GM23338 (cell line): ENCODE data around the gene HES3. TPM values are rescaled to one million over a fixed set of nuclear protein-coding genes. Genes with fewer than 3 reads are reported as not detected.

Source experiments
- ATAC-seq: fragments of 200-7000 bp; cut with Tn5 transposase; 3 replicates; pipeline ENCODE4 v1.9.1; 2020
- DNase-seq: peaks from one replicate; pipeline ENCODE4 v3.0.0-alpha.2; 2015; ENCODE audit warnings: low spot score
- H2AFZ ChIP-seq: fragments of 200-600 bp; sonication (generic); 2 replicates; pipeline ENCODE4 v1.8.0; 2016; ENCODE audit warnings: antibody characterized with exemption, mild to moderate bottlenecking, moderate library complexity
- H3F3A ChIP-seq: fragments of 200-600 bp; sonication (generic); replicated peaks from 2 replicates; pipeline ENCODE4 v1.8.0; 2017; ENCODE audit warnings: antibody characterized with exemption, mixed run types, low read depth
- H3K27ac ChIP-seq: fragments of 200-600 bp; sonication (generic); 2 replicates; pipeline ENCODE4 v1.6.1; 2016; ENCODE audit warnings: low read depth
- H3K27me3 ChIP-seq: fragments of 200-600 bp; sonication (generic); 2 replicates; pipeline ENCODE4 v1.8.0; 2016; ENCODE audit warnings: mild to moderate bottlenecking, mixed run types, moderate library complexity; ENCODE audit not compliant: insufficient read depth
- H3K36me3 ChIP-seq: fragments of 200-600 bp; sonication (generic); 2 replicates; pipeline ENCODE4 v1.8.0; 2016; ENCODE audit warnings: mild to moderate bottlenecking; ENCODE audit not compliant: insufficient read depth
- H3K4me1 ChIP-seq: fragments of 200-600 bp; sonication (generic); 2 replicates; pipeline ENCODE4 v1.8.0; 2016; ENCODE audit warnings: mild to moderate bottlenecking, moderate library complexity; ENCODE audit not compliant: insufficient read depth
- H3K4me2 ChIP-seq: fragments of 200-600 bp; sonication (generic); 2 replicates; pipeline ENCODE4 v1.7.1; 2017; ENCODE audit warnings: mixed run types
- H3K4me3 ChIP-seq: fragments of 200-600 bp; sonication (generic); 2 replicates; pipeline ENCODE4 v1.6.1; 2016; ENCODE audit warnings: mixed run types
- H3K79me2 ChIP-seq: fragments of 200-600 bp; sonication (generic); replicated peaks from 2 replicates; pipeline ENCODE4 v1.8.0; 2017; ENCODE audit warnings: mild to moderate bottlenecking; ENCODE audit not compliant: insufficient read depth
- H3K9me2 ChIP-seq: fragments of 200-600 bp; sonication (generic); 2 replicates; pipeline ENCODE4 v1.8.0; 2017; ENCODE audit not compliant: insufficient read depth
- H4K20me1 ChIP-seq: fragments of 200-600 bp; sonication (generic); replicated peaks from 2 replicates; pipeline ENCODE4 v1.8.0; 2017; ENCODE audit warnings: mild to moderate bottlenecking; ENCODE audit not compliant: insufficient read depth
- H3K27ac Mint-ChIP-seq: 2 replicates; pipeline ENCODE4 v1.8.0; 2020; ENCODE audit warnings: inconsistent platforms, mild to moderate bottlenecking, moderate library complexity, mixed read lengths
- H3K27me3 Mint-ChIP-seq: 3 replicates; pipeline ENCODE4 v1.8.0; 2022; ENCODE audit warnings: low read depth, mild to moderate bottlenecking, moderate library complexity, mixed read lengths, inconsistent platforms; ENCODE audit not compliant: insufficient read depth, poor library complexity
- H3K36me3 Mint-ChIP-seq: 3 replicates; pipeline ENCODE4 v1.8.0; 2021; ENCODE audit warnings: low read depth, mild to moderate bottlenecking, inconsistent platforms, moderate library complexity, mixed read lengths
- H3K4me1 Mint-ChIP-seq: 3 replicates; pipeline ENCODE4 v1.8.0; 2020; ENCODE audit warnings: mild to moderate bottlenecking, inconsistent platforms, mixed read lengths
- H3K4me3 Mint-ChIP-seq: 3 replicates; pipeline ENCODE4 v1.8.0; 2021; ENCODE audit warnings: moderate library complexity, mild to moderate bottlenecking, inconsistent platforms, mixed read lengths
- H3K9me3 Mint-ChIP-seq: 3 replicates; pipeline ENCODE4 v1.8.0; 2020; ENCODE audit warnings: moderate library complexity, mild to moderate bottlenecking, inconsistent platforms, mixed read lengths
- CREB1 ChIP-seq: fragments of 250-450 bp; sonication (Bioruptor Pico); IDR thresholded peaks from 2 replicates; pipeline ENCODE4 v1.5.0; 2020; ENCODE audit warnings: low read depth, mild to moderate bottlenecking, moderate library complexity
- EZH2 ChIP-seq: fragments of 200-600 bp; sonication (generic); IDR thresholded peaks from one replicate; pipeline ENCODE4 v1.8.0; 2017; ENCODE audit warnings: antibody characterized with exemption, mild to moderate bottlenecking, low read depth; ENCODE audit not compliant: unreplicated experiment
- JUNB ChIP-seq: IDR thresholded peaks from one replicate; pipeline ENCODE4 v1.6.1; 2016; ENCODE audit warnings: antibody characterized with exemption; ENCODE audit not compliant: unreplicated experiment
- NANOG ChIP-seq: IDR thresholded peaks from 2 replicates; pipeline ENCODE4 v1.6.1; 2016; ENCODE audit warnings: antibody characterized with exemption, borderline replicate concordance
- POLR2AphosphoS5 ChIP-seq: IDR thresholded peaks from 2 replicates; pipeline ENCODE4 v1.6.1; 2016; ENCODE audit warnings: antibody characterized with exemption, low read depth
- STAT1 ChIP-seq: IDR thresholded peaks from one replicate; pipeline ENCODE4 v1.6.1; 2016; ENCODE audit warnings: antibody characterized with exemption; ENCODE audit not compliant: unreplicated experiment
- long read RNA-seq: library from polyadenylated mRNA; unstranded; transcript quantifications from one replicate; pipeline ENCODE4 v2.0.0, GENCODE V29; 2020; ENCODE audit not compliant: unreplicated experiment
- polyA plus RNA-seq: library from polyadenylated mRNA; unstranded; fragments of >200 nt; fragmentation: Nextera tagmentation; extraction: Ambion mirVana; gene quantifications from 2 replicates; pipeline ENCODE4 v1.2.1, GENCODE V29; 2016
- total RNA-seq: library from RNA; depleted of rRNA; stranded (reverse); fragments of >200 nt; shearing (Covaris generic); gene quantifications from 2 replicates; pipeline ENCODE4 v1.2.3, GENCODE V29; 2014; rRNA removed
- TF ChIP-seq, protein P1 (sequence below): IDR thresholded peaks from one replicate; pipeline ENCODE4 v1.6.1; 2018; ENCODE audit warnings: antibody characterized with exemption; ENCODE audit not compliant: unreplicated experiment
- TF ChIP-seq, protein P2 (sequence below): fragments of 250-450 bp; sonication (Bioruptor Pico); IDR thresholded peaks from 2 replicates; pipeline ENCODE4 v1.5.0; 2020; ENCODE audit warnings: mild to moderate bottlenecking, moderate library complexity

The HES3 gene, protein sequence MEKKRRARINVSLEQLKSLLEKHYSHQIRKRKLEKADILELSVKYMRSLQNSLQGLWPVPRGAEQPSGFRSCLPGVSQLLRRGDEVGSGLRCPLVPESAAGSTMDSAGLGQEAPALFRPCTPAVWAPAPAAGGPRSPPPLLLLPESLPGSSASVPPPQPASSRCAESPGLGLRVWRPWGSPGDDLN
- total RNA-seq (49.7 and 50.4 TPM in 2 replicates), polyA plus RNA-seq (7.1 and 7.7 TPM in 2 replicates)
- long read RNA-seq, partial matches to known transcripts = 0 of 1 reads
- long read RNA-seq, other reads (novel, unspliced or antisense) = 0 of 1 reads

DNA sequence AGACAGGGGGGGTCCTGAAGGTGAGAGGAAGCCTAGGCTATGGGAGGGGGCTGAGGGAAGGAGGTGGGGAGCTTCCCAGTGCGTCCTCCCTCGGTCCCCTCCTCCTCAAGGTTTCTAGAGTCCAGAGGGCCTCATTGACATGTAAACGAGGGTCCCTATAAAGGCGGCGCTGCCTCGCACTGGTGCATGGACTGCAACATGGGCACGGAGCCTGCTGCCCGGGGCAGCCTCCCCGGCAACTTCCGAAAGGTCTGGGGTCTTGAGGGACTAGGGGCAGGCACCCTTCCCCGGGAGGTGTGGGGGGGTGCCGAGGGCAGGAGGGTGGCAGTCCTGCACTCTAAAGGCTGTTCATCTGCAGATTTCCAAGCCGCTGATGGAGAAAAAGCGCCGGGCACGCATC is at the start of gene HES3:
Gene HES3, plus strand, starts transcription at position 187 of the 400 bp plus-strand sequence. Its CDS starts 187 bp downstream, at position 374.
- peaks cover 44% of the 10 kb centered on the region for H3K4me1 Mint-ChIP-seq
- no peaks in the 10 kb centered on the region for H3K36me3 Mint-ChIP-seq
- no peak within 1 kb of the TSS for H3K27ac ChIP-seq
- DNase-seq (peak; percentile 78), ATAC-seq (no peak; the same call in 2 of the 3 replicates)
- peak within 1 kb of the TSS; percentile 82 for H3K4me3 Mint-ChIP-seq
- no peaks in the 10 kb centered on the region for H3K9me2 ChIP-seq
- H3K27me3 Mint-ChIP-seq = peaks cover 46% of the 10 kb centered on the region
- H3K4me1 ChIP-seq = peaks cover 40% of the 10 kb centered on the region
- H3K4me2 ChIP-seq = peak within 1 kb of the TSS; percentile 98
- peaks cover 45% of the 10 kb centered on the region for H3K27me3 ChIP-seq
- no peak within 1 kb of the TSS for H3K27ac Mint-ChIP-seq
- TF ChIP-seq, protein P1, sequence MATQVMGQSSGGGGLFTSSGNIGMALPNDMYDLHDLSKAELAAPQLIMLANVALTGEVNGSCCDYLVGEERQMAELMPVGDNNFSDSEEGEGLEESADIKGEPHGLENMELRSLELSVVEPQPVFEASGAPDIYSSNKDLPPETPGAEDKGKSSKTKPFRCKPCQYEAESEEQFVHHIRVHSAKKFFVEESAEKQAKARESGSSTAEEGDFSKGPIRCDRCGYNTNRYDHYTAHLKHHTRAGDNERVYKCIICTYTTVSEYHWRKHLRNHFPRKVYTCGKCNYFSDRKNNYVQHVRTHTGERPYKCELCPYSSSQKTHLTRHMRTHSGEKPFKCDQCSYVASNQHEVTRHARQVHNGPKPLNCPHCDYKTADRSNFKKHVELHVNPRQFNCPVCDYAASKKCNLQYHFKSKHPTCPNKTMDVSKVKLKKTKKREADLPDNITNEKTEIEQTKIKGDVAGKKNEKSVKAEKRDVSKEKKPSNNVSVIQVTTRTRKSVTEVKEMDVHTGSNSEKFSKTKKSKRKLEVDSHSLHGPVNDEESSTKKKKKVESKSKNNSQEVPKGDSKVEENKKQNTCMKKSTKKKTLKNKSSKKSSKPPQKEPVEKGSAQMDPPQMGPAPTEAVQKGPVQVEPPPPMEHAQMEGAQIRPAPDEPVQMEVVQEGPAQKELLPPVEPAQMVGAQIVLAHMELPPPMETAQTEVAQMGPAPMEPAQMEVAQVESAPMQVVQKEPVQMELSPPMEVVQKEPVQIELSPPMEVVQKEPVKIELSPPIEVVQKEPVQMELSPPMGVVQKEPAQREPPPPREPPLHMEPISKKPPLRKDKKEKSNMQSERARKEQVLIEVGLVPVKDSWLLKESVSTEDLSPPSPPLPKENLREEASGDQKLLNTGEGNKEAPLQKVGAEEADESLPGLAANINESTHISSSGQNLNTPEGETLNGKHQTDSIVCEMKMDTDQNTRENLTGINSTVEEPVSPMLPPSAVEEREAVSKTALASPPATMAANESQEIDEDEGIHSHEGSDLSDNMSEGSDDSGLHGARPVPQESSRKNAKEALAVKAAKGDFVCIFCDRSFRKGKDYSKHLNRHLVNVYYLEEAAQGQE = no peak
- peak; percentile 77 for TF ChIP-seq POLR2AphosphoS5
- TF ChIP-seq JUNB = no peak
- H4K20me1 ChIP-seq = peaks cover 6% of the 10 kb centered on the region; the same call in 1 of the 2 replicates
- H3K36me3 ChIP-seq = no peaks in the 10 kb centered on the region
- H3K4me3 ChIP-seq = peak within 1 kb of the TSS; percentile 83
- no peaks in the 10 kb centered on the region for H3K9me3 Mint-ChIP-seq
- no peaks in the 10 kb centered on the region for H3K79me2 ChIP-seq
- H3F3A ChIP-seq = peaks cover 25% of the 10 kb centered on the region
- H2AFZ ChIP-seq = no peak within 1 kb of the TSS

DNA sequence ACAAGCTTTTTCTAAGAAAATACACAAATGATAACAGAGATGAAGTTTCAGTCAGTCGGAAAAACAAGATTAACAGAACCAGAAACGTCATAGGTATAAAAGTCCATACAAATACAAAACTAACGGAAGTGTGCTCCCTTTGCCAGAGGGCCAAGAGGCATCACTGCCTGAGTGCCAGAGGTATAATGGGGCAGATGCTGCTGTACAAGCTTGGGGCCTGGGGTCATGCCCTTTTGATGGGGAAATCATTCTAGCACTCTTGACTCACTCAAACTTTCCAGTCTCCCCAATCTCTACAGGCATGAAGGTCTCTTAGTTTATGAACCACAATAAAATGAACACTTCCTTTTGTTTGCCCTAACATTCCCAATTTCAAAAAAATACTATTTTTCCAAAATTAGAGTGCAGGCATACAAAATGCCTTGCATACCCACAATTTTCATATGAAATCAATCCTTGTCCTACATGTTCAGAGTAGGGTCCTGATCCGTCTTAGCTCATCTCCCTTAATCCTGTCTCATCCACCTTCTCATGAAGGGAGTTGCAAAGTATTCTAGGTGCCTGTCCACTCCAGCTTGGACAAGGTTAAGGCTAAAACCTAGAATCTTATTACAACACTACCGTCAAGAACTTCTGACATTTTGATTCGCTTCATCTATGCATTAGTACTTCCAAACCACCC is 46.1 kb upstream of the HES3 start:
- H3K27me3 ChIP-seq = no peaks in the 10 kb centered on the region
- peaks cover 50% of the 10 kb centered on the region for H3K36me3 ChIP-seq
- no peaks in the 10 kb centered on the region for H3K9me3 Mint-ChIP-seq
- DNase-seq = no peak
- H3K27ac Mint-ChIP-seq = peak overlapping the region; percentile 90
- H3F3A ChIP-seq = peaks cover 37% of the 10 kb centered on the region
- H3K4me1 ChIP-seq = peaks cover 24% of the 10 kb centered on the region
- H3K79me2 ChIP-seq = peaks cover 65% of the 10 kb centered on the region
- H3K27ac ChIP-seq = peak overlapping the region; percentile 73
- H3K36me3 Mint-ChIP-seq = peaks cover 57% of the 10 kb centered on the region
- peaks cover 34% of the 10 kb centered on the region for H3K4me1 Mint-ChIP-seq
- peak overlapping the region; percentile 98 for H3K4me2 ChIP-seq
- ATAC-seq = no peak
- peaks cover 52% of the 10 kb centered on the region for H4K20me1 ChIP-seq
- peak overlapping the region; percentile 88 for H3K4me3 Mint-ChIP-seq
- H3K27me3 Mint-ChIP-seq = peaks cover 13% of the 10 kb centered on the region
- H2AFZ ChIP-seq = no peak overlapping the region
- H3K4me3 ChIP-seq = peak overlapping the region; percentile 89
- no peaks in the 10 kb centered on the region for H3K9me2 ChIP-seq
- TF ChIP-seq, protein P2, sequence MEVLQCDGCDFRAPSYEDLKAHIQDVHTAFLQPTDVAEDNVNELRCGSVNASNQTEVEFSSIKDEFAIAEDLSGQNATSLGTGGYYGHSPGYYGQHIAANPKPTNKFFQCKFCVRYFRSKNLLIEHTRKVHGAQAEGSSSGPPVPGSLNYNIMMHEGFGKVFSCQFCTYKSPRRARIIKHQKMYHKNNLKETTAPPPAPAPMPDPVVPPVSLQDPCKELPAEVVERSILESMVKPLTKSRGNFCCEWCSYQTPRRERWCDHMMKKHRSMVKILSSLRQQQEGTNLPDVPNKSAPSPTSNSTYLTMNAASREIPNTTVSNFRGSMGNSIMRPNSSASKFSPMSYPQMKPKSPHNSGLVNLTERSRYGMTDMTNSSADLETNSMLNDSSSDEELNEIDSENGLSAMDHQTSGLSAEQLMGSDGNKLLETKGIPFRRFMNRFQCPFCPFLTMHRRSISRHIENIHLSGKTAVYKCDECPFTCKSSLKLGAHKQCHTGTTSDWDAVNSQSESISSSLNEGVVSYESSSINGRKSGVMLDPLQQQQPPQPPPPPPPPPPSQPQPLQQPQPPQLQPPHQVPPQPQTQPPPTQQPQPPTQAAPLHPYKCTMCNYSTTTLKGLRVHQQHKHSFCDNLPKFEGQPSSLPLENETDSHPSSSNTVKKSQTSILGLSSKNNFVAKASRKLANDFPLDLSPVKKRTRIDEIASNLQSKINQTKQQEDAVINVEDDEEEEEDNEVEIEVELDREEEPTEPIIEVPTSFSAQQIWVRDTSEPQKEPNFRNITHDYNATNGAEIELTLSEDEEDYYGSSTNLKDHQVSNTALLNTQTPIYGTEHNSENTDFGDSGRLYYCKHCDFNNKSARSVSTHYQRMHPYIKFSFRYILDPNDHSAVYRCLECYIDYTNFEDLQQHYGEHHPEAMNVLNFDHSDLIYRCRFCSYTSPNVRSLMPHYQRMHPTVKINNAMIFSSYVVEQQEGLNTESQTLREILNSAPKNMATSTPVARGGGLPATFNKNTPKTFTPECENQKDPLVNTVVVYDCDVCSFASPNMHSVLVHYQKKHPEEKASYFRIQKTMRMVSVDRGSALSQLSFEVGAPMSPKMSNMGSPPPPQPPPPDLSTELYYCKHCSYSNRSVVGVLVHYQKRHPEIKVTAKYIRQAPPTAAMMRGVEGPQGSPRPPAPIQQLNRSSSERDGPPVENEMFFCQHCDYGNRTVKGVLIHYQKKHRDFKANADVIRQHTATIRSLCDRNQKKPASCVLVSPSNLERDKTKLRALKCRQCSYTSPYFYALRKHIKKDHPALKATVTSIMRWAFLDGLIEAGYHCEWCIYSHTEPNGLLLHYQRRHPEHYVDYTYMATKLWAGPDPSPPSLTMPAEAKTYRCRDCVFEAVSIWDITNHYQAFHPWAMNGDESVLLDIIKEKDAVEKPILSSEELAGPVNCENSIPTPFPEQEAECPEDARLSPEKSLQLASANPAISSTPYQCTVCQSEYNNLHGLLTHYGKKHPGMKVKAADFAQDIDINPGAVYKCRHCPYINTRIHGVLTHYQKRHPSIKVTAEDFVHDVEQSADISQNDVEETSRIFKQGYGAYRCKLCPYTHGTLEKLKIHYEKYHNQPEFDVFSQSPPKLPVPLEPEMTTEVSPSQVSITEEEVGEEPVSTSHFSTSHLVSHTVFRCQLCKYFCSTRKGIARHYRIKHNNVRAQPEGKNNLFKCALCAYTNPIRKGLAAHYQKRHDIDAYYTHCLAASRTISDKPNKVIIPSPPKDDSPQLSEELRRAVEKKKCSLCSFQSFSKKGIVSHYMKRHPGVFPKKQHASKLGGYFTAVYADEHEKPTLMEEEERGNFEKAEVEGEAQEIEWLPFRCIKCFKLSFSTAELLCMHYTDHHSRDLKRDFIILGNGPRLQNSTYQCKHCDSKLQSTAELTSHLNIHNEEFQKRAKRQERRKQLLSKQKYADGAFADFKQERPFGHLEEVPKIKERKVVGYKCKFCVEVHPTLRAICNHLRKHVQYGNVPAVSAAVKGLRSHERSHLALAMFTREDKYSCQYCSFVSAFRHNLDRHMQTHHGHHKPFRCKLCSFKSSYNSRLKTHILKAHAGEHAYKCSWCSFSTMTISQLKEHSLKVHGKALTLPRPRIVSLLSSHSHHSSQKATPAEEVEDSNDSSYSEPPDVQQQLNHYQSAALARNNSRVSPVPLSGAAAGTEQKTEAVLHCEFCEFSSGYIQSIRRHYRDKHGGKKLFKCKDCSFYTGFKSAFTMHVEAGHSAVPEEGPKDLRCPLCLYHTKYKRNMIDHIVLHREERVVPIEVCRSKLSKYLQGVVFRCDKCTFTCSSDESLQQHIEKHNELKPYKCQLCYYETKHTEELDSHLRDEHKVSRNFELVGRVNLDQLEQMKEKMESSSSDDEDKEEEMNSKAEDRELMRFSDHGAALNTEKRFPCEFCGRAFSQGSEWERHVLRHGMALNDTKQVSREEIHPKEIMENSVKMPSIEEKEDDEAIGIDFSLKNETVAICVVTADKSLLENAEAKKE (CRISPR knock-in tag) = no peak
- TF ChIP-seq STAT1 (no peak), EZH2 (no peak), NANOG (no peak), CREB1 (CRISPR knock-in tag) (no peak)
